Astrocyte of the cerebellum (primary cell): ENCODE results near the gene TNFRSF6B.
"Not testable (repeated sequence)": the region's sequence is repeated elsewhere in the genome, so short reads cannot be mapped to it uniquely, and the experiment has no call there.

ENCODE experiments used
- DNase-seq: peaks from one replicate; pipeline ENCODE4 v3.0.0-alpha.2; 2011; ENCODE audit warnings: low read depth
- H3K4me3 ChIP-seq: 2 replicates; pipeline ENCODE4 v1.5.1; 2011; ENCODE audit warnings: mild to moderate bottlenecking, low read depth, low read length, moderate library complexity
- in situ Hi-C: cut with HindIII; loops from 2 replicates; pipeline ENCODE4 v1.10.0; 2017; ENCODE audit warnings: low sequenced_read_pairs
- TF ChIP-seq, protein P1 (sequence below): IDR thresholded peaks from 2 replicates; pipeline ENCODE4 v1.5.1; 2012; ENCODE audit warnings: low read length, low read depth, moderate library complexity, mild to moderate bottlenecking; ENCODE audit errors: missing control alignments

TNFRSF6B gene

DNA sequence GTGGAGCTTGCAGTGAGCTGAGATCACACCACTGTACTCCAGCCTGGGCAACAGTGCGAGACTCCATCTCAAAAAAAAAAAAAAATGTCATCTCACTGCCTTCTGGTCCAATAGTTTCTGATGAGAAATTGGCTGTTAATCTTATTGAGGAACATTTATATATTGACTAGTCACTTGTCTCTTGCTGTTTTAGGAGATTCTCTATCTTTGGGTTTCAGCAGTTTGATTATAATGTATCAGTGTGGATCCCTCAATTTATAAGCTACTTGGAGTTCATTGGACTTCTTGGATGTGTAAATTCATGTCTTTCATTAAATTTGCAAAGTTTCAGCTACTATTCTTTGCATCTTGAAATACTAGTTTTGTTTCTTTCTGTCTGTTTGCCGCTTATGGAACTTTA lies 22.5 kb downstream of the TNFRSF6B start:
- in situ Hi-C loops: no loop called here
- DNase-seq: no peak
- TF ChIP-seq, protein P1, sequence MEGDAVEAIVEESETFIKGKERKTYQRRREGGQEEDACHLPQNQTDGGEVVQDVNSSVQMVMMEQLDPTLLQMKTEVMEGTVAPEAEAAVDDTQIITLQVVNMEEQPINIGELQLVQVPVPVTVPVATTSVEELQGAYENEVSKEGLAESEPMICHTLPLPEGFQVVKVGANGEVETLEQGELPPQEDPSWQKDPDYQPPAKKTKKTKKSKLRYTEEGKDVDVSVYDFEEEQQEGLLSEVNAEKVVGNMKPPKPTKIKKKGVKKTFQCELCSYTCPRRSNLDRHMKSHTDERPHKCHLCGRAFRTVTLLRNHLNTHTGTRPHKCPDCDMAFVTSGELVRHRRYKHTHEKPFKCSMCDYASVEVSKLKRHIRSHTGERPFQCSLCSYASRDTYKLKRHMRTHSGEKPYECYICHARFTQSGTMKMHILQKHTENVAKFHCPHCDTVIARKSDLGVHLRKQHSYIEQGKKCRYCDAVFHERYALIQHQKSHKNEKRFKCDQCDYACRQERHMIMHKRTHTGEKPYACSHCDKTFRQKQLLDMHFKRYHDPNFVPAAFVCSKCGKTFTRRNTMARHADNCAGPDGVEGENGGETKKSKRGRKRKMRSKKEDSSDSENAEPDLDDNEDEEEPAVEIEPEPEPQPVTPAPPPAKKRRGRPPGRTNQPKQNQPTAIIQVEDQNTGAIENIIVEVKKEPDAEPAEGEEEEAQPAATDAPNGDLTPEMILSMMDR: no peak
- H3K4me3 ChIP-seq: no peak overlapping the region

GRCh38 chr20:63722967-63723622 lies 26.6 kb downstream of the TNFRSF6B start:
- DNase-seq, in situ Hi-C loops, H3K4me3 ChIP-seq: not testable (repeated sequence)

GRCh38 chr20:63730189-63730733 lies 33.8 kb downstream of the TNFRSF6B start:
- in situ Hi-C loops, DNase-seq, H3K4me3 ChIP-seq: not testable (repeated sequence)

- in situ Hi-C loops: no loop called here
- no peak overlapping the region for H3K4me3 ChIP-seq
- TF ChIP-seq, protein P1: no peak
- no peak for DNase-seq
Measured at GRCh38 chr20:63731410-63731809, 35.0 kb downstream of the TNFRSF6B start.

- in situ Hi-C loops: no loop called here
- TF ChIP-seq, protein P1: no peak
- H3K4me3 ChIP-seq: no peak overlapping the region
- DNase-seq: no peak
Measured at GRCh38 chr20:63732118-63733095, 36.0 kb downstream of the TNFRSF6B start.

DNA sequence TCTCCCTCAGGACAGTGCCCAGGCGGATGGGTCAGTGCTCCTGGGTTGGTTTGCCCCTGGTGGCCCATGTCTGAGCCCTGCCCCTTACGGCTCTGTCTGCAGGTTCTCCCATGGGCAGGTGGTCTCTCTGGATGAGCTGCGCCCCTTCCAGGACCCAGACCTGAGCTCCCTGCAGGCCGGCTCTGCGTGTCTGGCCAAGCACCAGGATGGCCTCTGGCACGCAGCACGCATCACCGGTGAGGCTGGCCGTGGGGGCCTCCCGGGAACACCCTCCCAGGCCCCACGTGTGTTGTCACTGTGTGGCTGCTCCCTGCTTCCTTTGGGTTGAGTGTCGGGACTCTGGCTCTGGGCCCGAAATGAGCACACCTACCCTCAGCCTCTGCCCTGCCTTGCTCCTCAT lies 36.7 kb downstream of the TNFRSF6B start:
- TF ChIP-seq, protein P1: no peak
- H3K4me3 ChIP-seq: no peak overlapping the region
- DNase-seq: no peak
- in situ Hi-C loops: no loop called here

DNA sequence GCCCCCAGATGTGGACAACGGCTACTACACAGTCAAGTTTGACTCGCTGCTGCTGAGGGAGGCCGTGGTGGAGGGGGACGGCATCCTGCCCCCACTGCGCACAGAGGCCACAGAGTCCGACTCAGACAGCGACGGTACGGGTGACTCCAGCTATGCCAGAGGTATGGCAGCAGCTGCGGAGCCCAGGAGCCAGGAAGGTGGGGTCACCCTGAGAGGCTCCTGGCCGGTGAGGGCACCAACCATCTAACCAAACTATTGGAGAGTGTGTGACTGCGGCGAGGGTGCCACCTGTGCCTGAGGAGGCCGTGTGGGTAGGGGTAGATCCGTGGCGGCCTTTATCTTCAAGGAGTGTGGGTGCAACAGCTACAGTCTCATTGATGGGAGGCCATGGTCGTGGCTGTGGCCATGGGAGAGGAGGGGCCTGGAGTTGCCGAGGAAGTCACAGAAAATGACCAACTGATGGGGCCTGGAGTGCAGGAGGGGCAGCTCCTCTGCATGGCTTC lies 37.2 kb downstream of the TNFRSF6B start:
- H3K4me3 ChIP-seq: no peak overlapping the region

More for the DNA sequence above, 37.2 kb downstream of the TNFRSF6B start:
- no peak for DNase-seq
- in situ Hi-C loops: no loop called here
- TF ChIP-seq, protein P1: no peak
